HG03432 (cell line): ENCODE data around the gene APCS.

Experiments
- ATAC-seq: cut with Tn5 transposase; IDR thresholded peaks from one replicate; pipeline ENCODE4 v1.9.1; 2021; ENCODE audit warnings: mild to moderate bottlenecking, moderate library complexity; ENCODE audit not compliant: unreplicated experiment

The APCS gene, protein sequence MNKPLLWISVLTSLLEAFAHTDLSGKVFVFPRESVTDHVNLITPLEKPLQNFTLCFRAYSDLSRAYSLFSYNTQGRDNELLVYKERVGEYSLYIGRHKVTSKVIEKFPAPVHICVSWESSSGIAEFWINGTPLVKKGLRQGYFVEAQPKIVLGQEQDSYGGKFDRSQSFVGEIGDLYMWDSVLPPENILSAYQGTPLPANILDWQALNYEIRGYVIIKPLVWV

DNA sequence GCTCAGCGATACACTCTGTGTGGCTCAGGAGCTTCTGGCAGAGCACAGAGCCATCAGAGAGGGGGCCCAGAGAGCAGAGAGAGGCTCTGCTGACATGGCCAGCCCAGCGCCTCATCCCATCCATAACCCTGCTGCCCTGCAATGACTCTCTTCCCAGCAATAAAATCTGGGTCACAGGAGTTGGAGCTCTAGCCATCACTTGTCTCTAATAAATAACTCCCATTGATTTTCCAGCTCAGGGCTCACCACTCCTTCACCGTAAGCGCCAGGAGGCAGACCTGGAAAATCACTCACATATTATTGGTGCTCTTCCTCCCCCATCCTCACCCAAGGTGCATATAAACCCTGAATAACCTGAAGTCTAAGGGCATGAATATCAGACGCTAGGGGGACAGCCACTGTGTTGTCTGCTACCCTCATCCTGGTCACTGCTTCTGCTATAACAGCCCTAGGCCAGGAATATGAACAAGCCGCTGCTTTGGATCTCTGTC lies at the start of gene APCS:
TSS of gene APCS (plus strand) at position 366 of the 491 bp plus-strand sequence. CDS start at position 462, 96 bp downstream.
- ATAC-seq = no peak

DNA sequence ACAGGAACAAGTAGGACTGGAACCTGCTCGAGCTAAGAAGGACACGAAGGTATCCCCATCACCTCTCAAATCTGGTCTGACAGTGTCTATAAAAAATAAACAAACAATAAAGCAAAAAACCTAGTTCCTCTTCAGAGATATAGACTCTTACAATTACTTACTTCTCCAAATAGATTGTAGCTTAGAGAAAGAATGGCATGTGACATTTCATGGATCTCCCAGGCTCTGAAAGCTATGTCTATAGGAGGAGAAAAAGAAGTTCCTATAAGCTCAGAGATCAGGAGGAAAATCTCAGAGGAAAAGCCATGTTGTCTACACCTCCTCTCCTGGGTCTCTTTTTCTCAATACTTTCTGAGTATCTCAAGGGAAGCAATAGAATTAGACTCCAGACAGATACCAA lies 39.5 kb upstream of the APCS start:
- ATAC-seq = no peak

DNA sequence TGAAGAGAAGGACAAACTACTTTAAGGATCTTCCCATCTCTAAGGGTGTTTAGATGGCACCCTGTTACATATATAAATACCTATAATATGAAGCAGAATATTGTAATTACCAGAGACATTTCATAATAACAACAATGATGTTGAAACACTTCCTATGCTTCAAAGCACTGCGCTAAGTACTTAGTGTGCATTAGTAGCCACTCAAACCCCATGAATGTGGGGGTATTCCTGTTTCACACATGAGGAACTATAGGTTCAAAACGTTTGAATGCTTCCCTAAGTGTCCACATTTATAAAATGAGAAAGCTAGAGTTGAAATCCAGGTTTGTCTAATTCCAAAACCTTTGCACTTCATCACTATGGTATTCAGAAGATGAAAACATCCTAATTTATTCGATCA lies 33.4 kb upstream of the APCS start:
- no peak for ATAC-seq

DNA sequence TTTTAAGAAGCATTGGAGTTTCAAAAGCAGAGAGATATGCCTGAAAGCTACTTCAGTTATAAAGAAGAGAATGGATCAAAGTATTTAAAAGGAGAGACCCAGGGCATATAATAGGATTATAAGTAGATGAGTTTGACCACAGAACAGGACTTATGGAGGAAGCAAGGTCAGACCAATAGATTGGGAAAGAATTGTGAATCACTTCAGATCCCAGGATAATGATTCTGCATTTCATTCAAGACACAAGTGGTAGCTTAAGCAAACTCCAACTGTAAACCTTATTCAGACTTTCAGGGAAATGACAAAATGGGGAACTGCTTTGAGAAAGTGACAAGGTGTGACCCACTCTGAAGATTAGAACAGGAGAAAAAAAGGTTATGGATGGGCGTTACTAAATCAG lies 32.9 kb upstream of the APCS start:
- ATAC-seq = no peak

DNA sequence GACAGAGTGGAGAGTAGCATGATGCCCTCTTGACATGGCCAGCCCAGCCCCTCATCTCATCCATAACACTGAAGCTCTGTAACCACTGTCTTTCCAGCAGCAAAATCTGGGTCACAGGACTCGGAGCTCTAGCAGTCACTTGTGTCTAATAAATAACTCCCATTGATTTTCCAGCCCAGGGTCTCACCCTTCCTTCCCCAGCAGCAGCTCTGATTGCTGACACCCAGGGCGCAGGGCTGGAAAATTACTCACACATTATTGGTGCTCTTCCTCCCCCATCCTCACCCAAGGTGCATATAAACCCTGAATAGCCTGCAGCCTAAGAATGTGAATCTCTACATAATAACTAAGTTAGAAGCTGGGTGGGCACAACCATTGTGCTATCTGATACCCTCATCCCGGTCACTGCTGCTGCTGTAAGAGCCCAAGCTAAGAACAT lies 30.7 kb upstream of the APCS start:
- ATAC-seq = no peak

DNA sequence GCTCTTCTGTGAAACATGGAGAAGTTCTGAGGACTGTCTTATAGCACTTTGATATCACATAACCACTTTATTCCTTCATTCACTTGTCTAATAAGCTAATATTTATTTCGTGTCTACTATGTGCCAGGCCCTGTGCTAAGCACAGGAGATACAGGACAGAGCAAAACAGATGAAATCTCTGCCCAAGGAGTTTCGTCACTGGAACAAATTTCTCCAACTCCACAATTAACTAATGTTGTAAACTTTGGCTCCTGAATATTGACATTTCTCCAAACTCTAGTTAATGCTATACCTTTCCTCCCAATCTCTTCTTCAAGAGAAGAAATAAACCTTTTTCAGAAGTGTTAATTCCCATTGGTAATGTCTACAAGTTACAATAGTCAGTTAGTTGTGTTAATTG lies 27.0 kb upstream of the APCS start:
- no peak for ATAC-seq

DNA sequence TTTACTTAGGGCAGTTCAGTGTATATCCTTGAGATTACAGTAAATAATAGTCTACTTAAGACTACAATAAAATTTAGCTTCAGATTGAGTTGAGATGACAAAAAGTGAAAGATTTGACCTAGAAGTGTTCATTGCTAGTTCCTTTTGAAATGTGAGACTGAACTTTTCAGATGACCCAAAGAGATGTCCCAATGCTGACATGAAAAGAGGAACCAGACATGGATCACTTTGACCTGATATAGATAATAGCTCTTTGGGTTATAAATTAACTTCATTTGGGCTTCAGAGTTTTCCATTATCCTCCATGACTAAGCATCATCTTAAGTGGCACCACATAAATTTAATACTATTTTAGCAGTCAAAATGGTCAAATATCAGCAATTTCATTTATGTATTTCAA lies 26.1 kb upstream of the APCS start:
- ATAC-seq = no peak

DNA sequence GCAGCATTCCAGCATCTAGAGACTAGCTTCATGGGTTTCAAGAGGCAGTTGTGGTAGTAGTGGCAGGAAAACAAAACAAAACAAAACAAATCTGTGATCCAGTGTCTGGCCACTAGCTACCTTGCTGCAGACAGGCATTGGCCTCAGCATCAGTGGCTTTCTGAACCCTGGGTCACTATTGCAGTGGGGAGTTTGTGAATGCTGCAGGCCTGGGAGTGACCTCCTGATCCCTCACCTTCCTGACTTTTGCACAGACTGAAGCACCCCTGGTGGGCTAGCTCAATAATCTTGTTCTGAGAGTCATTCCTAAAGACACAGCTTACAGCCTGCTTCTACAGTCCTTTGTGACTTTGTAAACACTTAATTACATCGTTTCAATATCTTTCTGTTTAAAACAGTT lies 24.9 kb upstream of the APCS start:
- ATAC-seq = no peak

DNA sequence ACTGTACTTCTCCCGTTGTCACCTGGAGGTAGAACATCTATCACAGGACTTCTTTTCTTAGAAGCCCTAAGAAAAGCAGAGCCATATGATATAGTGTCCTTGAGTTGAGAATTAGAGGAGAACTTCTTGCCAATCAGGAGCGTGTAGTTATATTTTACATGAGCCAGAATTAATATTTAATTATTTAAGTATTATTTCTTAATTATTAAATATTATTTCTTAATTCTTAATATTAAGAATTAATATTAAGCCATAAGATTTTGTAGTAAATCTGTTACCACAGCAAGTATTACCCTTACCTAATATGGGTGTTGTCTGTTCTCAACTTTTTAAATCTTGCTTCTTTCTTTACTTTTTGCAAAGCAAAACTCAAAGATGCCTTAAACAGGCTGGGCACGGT lies 10.2 kb upstream of the APCS start:
- no peak for ATAC-seq

DNA sequence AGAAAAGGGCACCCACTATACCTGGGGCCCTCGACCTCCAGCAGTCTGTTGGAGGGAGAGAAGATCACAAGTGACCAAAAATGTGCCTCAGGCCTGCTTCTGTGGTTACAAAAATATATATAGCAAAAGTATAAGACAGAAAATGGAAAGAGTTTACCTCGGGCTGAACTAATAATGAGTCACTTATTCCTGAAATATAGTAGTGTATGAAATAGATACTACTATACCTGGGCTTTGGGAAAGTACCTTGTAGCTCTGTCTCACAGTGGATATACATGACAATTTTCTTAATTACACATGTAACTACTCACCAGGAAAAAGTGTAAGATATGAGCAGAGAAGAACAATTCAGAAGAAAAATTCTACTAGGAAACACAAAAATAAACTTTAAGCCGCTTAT lies 7.3 kb upstream of the APCS start:
- ATAC-seq = peak; percentile 71

DNA sequence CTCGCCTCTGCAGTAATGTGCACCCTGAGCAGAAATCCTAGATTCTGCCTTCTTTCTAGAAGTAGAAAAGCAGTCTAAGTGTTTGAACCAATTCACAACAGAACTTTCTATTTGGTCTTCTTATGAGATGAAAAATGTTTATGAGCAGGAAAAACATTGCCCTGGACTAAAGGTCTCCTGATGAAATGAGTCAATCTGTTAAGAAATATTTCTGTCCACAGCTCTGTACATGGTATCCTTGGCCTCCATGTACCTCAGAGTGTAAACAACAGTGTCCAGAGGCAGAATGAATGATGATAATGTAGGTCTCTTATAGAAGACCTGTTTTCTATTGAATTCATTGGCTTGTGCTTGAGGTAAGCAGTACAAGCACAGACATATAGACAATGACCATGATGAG lies 6.2 kb upstream of the APCS start:
- no peak for ATAC-seq

DNA sequence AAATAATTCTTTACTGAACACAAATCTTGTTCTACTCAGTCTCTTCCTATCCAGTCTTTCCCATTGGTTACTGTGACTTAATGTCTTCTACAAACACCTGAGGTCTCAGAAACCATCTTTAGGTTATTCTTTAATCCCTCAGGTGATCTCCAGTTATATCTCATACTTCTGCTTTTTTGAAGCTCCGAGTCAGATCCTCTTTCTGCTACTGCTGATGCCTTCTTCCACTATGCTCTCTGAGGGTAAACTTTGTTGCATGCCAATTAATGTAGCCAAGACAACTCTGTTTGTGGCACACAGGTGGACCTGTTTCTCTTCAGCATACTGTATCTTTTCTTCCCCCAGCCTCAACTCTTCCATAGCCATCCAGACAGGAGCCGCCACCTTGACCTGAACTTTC lies 3.1 kb upstream of the APCS start:
- no peak for ATAC-seq

DNA sequence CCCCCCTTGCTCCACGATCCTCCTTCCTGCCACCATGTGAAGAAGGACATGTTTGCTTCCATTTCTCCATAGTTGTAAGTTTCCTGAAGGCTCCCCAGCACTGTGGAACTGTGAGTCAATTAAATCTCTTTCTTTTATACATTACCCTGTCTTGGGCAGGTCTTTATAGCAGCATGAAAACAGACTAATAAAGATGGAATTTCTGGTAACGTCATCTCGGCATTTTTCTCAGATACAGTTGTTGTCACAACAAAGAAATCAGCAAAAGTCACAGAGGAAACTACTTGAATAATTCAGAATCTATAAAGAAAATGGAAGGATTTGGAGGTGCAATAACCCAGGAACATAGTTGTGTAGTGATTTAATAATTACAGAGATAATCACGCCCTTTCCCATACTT lies 4.4 kb downstream of the APCS start:
- no peak for ATAC-seq

DNA sequence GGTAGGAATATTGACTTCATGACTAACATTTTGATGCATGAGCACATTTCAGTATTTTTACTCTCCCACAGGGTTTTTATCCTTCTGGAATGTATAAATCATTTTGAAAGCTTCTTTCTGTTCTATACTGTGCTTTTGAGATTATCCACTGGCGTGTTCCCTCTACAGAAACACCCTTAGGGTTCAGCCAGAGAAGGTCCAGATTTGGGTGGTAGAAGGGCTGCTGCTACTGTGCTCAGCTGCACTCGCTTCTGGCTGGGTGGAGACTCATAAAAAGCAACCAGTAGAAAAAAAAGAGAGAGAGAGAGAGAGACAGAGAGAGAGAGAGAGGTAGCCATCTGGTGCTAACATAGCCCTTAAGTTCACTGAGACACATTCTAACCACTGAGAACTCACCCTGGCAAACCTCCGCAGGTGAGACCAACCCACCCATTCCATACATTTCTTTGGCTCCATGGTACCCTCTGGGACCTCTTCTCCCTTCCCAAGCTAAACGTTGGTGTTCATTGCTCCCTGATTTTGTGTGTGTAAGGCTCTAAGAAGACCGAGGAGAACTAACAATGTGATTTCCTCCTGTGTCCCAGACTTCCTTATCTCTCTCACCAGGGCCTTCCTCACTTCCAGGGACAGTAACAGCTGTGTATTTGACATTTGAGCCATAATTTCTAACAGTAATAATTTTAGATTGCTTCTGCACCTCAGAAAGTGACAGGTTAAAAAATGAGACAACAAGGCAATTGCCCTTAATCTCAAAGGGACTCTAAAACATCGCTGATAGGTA lies 7.2 kb downstream of the APCS start:
- ATAC-seq = no peak

DNA sequence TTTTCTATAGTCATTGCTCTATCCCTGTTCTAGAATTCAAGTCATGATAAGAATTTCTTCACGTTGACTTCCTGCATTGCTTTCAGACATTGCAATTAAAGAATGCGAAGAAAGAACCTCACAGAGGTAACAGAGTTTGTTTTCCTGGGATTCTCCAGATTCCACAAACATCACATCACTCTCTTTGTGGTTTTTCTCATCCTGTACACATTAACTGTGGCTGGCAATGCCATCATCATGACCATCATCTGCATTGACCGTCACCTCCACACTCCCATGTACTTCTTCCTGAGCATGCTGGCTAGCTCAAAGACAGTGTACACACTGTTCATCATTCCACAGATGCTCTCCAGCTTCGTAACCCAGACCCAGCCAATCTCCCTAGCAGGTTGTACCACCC lies 10.6 kb downstream of the APCS start:
- ATAC-seq = no peak

DNA sequence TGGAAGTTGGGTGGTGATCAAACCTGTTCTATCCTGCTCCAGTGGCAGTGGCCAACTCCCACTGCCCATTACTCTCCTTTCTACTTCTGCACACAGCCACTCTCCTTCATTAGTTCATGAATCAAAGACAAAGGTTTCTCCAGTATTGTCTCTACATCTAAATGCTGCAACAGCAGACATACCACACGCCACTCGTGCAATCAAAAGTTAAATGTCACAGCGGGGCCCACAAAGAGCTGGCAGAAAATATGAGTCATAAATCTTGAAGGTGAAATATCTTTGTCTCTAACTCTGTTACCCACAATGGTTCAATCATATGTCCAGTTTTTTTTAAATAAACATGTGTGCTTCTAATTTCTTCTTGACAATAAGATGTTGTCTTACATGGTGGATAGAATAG lies 13.3 kb downstream of the APCS start:
- no peak for ATAC-seq

DNA sequence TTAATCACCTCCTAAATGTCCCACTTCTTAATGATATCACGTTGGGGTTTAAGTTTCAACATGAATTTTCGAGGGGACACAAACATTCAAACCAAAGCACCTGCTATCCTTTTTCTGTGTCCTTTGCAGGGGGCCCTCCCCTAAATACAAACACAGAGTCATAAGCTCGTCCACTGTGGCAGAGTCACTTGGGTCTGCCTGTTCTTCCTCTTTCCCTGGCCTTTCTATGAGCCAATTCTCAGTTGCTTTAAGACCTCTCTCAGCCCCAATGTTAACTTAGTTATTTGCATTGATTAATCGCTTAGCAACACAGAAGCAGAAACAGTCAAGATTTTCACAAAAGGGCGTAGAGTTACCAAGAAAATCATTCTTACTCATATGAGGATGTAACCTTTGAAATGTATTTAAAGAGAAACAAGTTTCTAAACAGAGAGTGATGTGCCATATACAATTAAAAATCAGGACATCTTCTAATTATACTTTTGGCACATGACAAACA lies 14.9 kb downstream of the APCS start:
- no peak for ATAC-seq

DNA sequence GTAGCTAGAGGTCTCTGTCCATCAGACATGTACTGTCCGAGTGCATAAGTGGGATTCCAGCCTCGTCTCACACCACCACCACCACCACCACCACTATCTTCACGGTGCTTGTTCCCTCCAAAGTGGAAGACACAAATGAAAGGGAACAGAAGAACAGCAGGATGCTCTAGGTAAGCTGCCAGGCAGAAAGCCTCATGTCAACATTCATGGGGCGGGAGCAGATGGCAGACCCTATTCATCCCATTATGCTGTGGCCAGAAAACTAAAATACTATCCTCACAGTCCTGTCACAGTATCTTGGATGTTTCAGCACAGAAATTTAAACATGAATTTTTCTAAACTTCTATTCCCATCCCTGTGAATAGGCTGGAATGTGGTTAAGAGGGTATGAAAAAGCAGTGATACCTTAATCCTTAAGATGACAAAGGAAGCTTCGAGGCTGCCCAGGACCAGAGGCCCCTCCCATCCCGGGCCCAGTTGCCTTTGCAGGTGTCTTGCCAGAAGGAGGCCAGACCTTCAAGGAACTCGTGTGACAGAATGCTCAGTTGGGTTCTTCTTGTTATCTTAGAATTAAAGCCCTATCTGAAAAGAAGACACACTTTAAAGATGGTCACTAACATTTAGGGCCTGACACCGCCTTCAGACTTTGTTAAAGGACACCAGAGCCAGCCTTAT lies 24.7 kb downstream of the APCS start:
- ATAC-seq = no peak

DNA sequence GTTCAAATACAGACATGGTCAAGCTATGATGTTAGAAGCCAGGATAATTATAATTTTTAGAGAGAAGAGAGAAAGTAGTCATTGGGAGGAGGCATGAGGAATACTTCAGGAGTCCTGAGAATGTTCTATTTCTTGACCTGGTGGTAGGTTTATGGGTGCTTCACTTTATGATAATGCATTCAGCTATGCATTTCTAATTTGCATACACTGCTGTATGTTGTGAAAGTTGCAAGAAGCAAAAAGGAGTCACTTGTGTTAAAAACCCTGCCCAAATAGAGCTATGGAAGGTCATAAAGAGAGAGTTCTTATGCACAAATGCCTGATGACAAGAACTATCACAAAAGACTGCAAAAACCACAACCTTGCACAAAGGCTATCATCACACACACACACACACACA lies 45.3 kb downstream of the APCS start:
- no peak for ATAC-seq
